Measurements from ENCODE around the gene HES7.

- no peak for TF ChIP-seq POLR2A (IDR thresholded peaks at IDR 0.05)
- no peak for TF ChIP-seq CTCF (IDR thresholded peaks at IDR 0.05)
These were observed 42.0 kb downstream of the HES7 start for GRCh38 chr17:8081876-8082275.

Data from lower leg skin (tissue), 3 donors.